HAP-1 (cell line): ENCODE data around the gene FRYL.

Experiments used
- DNase-seq, 2 experiments: peaks; one replicate each; pipeline ENCODE4 v3.0.0-alpha.2; 2016 to 2020; ENCODE audit warnings: low spot score in 2 of 2
- H3K27me3 ChIP-seq: fragments of 250-450 bp; sonication (Bioruptor Pico); 2 replicates; pipeline ENCODE4 v1.5.1; 2020; ENCODE audit warnings: low read depth, mild to moderate bottlenecking, moderate library complexity
- H3K36me3 ChIP-seq: fragments of 250-450 bp; sonication (Bioruptor Pico); replicated peaks from 2 replicates; pipeline ENCODE4 v1.5.1; 2020; ENCODE audit warnings: mild to moderate bottlenecking
- H3K4me1 ChIP-seq: fragments of 250-450 bp; sonication (Bioruptor Pico); 2 replicates; pipeline ENCODE4 v1.5.1; 2020; ENCODE audit warnings: mild to moderate bottlenecking
- H3K4me3 ChIP-seq: fragments of 250-450 bp; sonication (Bioruptor Pico); 2 replicates; pipeline ENCODE4 v1.5.1; 2020; ENCODE audit warnings: mild to moderate bottlenecking, moderate library complexity
- H3K9me3 ChIP-seq: fragments of 250-450 bp; sonication (Bioruptor Pico); 2 replicates; pipeline ENCODE4 v1.5.1; 2020; ENCODE audit warnings: mild to moderate bottlenecking, moderate library complexity
- in situ Hi-C: fragments of 300-500 bp; cut with MboI; formaldehyde crosslinking; loops from 3 replicates; pipeline ENCODE4 v1.14.3; 2020; ENCODE audit warnings: low sequenced_read_pairs, inconsistent platforms, mixed read lengths

Gene FRYL

GRCh38 chr4:48538358-48538757, 241.7 kb downstream of the FRYL start:
- in situ Hi-C loops = no loop called here
- H3K4me1 ChIP-seq = no peaks in the 10 kb centered on the region
- no peaks in the 10 kb centered on the region for H3K9me3 ChIP-seq
- no peak for DNase-seq
- H3K4me3 ChIP-seq = no peak overlapping the region
- H3K27me3 ChIP-seq = no peaks in the 10 kb centered on the region
- peaks cover 22% of the 10 kb centered on the region for H3K36me3 ChIP-seq

DNA sequence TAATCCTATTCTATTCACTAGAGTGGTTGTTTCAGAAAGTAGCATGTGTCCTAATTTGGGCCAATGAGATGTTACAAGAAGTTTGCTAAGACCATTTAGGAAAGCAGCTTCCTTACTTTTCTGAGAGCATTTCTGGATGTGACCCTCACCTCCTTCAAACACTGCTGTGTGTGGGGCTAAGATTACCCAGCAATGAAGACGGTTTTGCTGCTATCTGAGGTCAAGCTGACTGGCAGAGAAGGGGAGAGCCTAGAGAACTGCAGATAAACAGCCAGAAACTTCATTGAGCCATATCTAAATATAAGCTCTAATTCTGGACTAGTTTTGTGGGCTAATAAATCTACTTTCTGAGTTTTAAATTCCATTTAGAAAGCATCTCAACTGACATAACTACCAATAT, 253.7 kb downstream of the FRYL start:
- Histone ChIP-seq H3K4me3 (no peak overlapping the region), H3K36me3 (peaks cover 16% of the 10 kb centered on the region), H3K27me3 (no peaks in the 10 kb centered on the region), H3K4me1 (peaks cover 17% of the 10 kb centered on the region), H3K9me3 (no peaks in the 10 kb centered on the region)
- no peak for DNase-seq
- in situ Hi-C loops = no loop called here

GRCh38 chr4:48518143-48518542, 261.9 kb downstream of the FRYL start:
- H3K4me1 ChIP-seq = peaks cover 6% of the 10 kb centered on the region
- in situ Hi-C loops = no loop called here
- H3K9me3 ChIP-seq = no peaks in the 10 kb centered on the region
- no peak overlapping the region for H3K4me3 ChIP-seq
- DNase-seq = no peak
- H3K27me3 ChIP-seq = no peaks in the 10 kb centered on the region
- H3K36me3 ChIP-seq = peaks cover 12% of the 10 kb centered on the region

DNA sequence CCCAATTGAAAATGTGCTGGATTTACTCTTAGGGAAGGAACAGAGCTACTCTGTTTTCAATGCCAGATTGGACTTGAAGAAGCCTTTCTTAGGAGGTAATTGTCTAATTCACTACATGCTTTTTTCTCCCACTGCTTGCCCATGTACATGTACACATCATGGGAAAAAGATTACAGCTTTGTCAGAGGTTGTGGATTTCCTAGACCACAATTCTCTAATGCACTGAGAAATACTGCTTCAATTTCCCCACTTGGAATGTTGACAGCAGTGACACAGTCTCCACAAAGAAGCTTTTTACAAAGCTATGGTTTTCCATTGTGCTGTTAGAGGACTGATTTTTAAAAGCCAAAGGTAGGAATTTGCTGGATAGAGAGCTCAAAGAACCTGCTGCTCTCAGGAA, 270.5 kb downstream of the FRYL start:
- Histone ChIP-seq H3K36me3 (peaks cover 23% of the 10 kb centered on the region), H3K9me3 (no peaks in the 10 kb centered on the region), H3K4me1 (peaks cover 2% of the 10 kb centered on the region), H3K27me3 (no peaks in the 10 kb centered on the region), H3K4me3 (no peak overlapping the region)
- no peak for DNase-seq
- in situ Hi-C loops = no loop called here

DNA sequence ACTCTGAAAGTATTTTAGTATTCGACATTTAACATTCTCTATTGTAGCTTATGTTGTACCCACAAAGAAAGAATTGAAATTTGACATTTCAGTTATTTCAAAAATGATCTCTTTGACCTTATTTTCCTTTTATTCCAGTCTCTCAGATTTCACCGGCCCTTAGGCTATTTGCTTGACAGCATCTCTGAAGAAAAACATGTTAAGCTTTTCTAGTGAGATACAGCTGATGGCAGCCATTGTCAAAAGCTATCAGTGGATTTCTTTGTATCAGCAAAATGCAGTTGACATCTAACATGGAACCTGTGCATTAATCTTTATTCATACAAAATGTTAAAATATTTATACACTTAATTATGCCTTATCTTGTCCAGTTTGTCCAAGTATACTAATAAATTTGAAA, 273.4 kb downstream of the FRYL start:
- no peaks in the 10 kb centered on the region for H3K27me3 ChIP-seq
- no peak for DNase-seq
- H3K9me3 ChIP-seq = no peaks in the 10 kb centered on the region
- no peak overlapping the region for H3K4me3 ChIP-seq
- in situ Hi-C loops = no loop called here
- peaks cover 32% of the 10 kb centered on the region for H3K36me3 ChIP-seq
- H3K4me1 ChIP-seq = peaks cover 21% of the 10 kb centered on the region

DNA sequence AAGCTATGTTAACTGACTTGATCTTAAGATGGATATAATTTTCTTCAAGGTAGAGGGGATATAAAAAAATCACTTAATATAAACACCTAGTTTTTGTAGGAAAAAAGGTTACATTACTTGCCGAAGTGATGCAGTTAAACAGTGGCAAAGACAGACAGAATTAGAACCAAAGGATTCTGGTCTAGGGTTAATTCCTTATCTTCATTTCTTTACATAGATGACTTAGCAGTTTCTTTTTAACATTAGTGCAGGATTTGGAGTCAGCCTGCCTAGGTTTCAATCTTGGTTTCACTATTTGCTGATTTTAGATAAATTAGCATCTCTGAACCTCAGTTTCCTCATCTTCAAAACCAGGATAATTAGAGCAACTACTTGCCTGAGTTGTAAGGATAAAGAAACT, 275.7 kb downstream of the FRYL start:
- Histone ChIP-seq H3K4me3 (no peak overlapping the region), H3K4me1 (peaks cover 22% of the 10 kb centered on the region), H3K27me3 (no peaks in the 10 kb centered on the region), H3K9me3 (no peaks in the 10 kb centered on the region), H3K36me3 (peaks cover 19% of the 10 kb centered on the region)
- no peak for DNase-seq
- in situ Hi-C loops = no loop called here

GRCh38 chr4:48504026-48504330, 276.1 kb downstream of the FRYL start:
- peaks cover 19% of the 10 kb centered on the region for H3K36me3 ChIP-seq
- no peak for DNase-seq
- in situ Hi-C loops = no loop called here

DNA sequence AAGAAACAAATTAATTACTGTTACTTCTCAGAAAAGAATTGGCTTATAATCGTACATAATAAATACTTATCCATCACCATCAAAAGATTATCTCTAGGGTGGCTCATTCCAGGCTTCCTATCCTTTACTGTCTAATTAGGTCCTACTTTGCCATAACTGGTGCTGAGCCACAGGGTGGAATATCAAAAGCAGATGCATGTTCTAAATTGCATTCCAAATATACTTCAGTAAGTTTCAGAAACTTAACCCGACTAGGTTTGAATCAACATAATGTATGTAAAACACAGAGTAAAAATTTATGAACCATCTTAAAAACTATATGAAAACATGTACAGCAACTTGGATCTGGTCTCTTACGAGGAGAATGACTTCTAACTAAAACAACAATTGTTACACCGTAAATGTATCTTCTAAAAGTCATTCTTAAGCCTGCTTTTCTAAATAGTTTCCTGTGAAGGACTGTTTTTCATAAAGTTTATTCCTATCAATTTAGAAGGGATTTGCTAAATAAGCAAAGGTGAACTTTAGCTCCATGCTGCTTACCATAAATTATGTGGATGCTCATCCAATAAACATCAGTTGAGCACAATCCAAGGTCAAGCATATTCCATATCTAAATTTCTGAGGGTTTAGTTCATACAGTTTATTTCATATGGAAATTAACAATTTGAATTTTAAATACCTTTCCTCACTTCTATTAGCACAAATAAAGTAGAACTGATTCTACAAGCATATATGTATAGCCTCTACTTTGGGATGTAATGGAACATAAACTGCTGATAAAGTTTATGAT, 276.6 kb downstream of the FRYL start:
- H3K4me1 ChIP-seq = peaks cover 31% of the 10 kb centered on the region
- in situ Hi-C loops = no loop called here
- H3K27me3 ChIP-seq = no peaks in the 10 kb centered on the region
- peaks cover 19% of the 10 kb centered on the region for H3K36me3 ChIP-seq
- no peak for DNase-seq
- no peak overlapping the region for H3K4me3 ChIP-seq
- no peaks in the 10 kb centered on the region for H3K9me3 ChIP-seq

More at GRCh38 chr4:48504026-48504330, 276.1 kb downstream of the FRYL start:
- Histone ChIP-seq H3K27me3 (no peaks in the 10 kb centered on the region), H3K4me1 (peaks cover 25% of the 10 kb centered on the region), H3K4me3 (no peak overlapping the region), H3K9me3 (no peaks in the 10 kb centered on the region)

DNA sequence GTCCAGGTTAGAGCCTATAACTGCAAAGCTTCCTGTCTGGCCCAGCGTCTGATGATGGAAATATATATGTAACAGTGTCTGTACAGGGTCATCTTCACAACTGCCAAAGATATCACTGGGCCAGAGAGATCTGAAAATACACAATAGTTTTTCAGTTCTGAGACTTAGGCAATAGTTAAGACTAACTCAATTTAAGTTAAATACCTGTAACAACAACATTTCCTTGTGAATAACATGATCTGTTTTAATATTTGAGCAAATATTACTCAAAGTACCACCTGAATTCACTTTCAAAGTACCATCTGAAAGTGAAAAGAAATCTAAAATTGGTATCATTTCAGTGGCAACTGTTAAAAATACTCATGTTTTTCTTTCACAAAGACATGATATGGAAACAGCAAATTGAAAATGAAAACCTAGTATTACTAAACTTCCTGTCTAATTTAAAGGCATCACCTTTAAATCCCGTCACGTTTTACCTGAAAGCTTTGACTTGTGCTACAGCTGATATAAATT, 280.5 kb downstream of the FRYL start:
- in situ Hi-C loops = no loop called here
- Histone ChIP-seq H3K36me3 (peaks cover 18% of the 10 kb centered on the region), H3K27me3 (no peaks in the 10 kb centered on the region), H3K4me1 (peaks cover 31% of the 10 kb centered on the region), H3K9me3 (no peaks in the 10 kb centered on the region), H3K4me3 (no peak overlapping the region)
- DNase-seq = no peak

- Histone ChIP-seq H3K27me3 (no peaks in the 10 kb centered on the region), H3K4me1 (peaks cover 24% of the 10 kb centered on the region), H3K36me3 (peaks cover 20% of the 10 kb centered on the region)
These were observed 281.2 kb downstream of the FRYL start for GRCh38 chr4:48498895-48499294.

GRCh38 chr4:48495941-48496340, 284.1 kb downstream of the FRYL start:
- in situ Hi-C loops = no loop called here
- DNase-seq = no peak
- Histone ChIP-seq H3K9me3 (no peaks in the 10 kb centered on the region), H3K36me3 (peaks cover 20% of the 10 kb centered on the region), H3K4me3 (no peak overlapping the region), H3K4me1 (peaks cover 12% of the 10 kb centered on the region), H3K27me3 (no peaks in the 10 kb centered on the region)

More at GRCh38 chr4:48498895-48499294, 281.2 kb downstream of the FRYL start:
- no peaks in the 10 kb centered on the region for H3K9me3 ChIP-seq
- H3K4me3 ChIP-seq = no peak overlapping the region
- in situ Hi-C loops = no loop called here
- DNase-seq = peak in 1 of 2 experiments; percentile 19

GRCh38 chr4:48493452-48494100, 286.5 kb downstream of the FRYL start:
- in situ Hi-C loops = no loop called here

GRCh38 chr4:48491514-48492176, 288.4 kb downstream of the FRYL start:
- H3K4me1 ChIP-seq = no peaks in the 10 kb centered on the region
- no peak overlapping the region for H3K4me3 ChIP-seq
- no peak for DNase-seq
- no peaks in the 10 kb centered on the region for H3K27me3 ChIP-seq
- peaks cover 41% of the 10 kb centered on the region for H3K36me3 ChIP-seq
- in situ Hi-C loops = no loop called here
- no peaks in the 10 kb centered on the region for H3K9me3 ChIP-seq

More at GRCh38 chr4:48493452-48494100, 286.5 kb downstream of the FRYL start:
- H3K4me3 ChIP-seq = no peak overlapping the region
- DNase-seq = no peak
- H3K9me3 ChIP-seq = no peaks in the 10 kb centered on the region
- H3K27me3 ChIP-seq = no peaks in the 10 kb centered on the region
- peaks cover 3% of the 10 kb centered on the region for H3K4me1 ChIP-seq
- peaks cover 32% of the 10 kb centered on the region for H3K36me3 ChIP-seq
